Naive thymus-derived CD8-positive, alpha-beta T cell (primary cell): ENCODE data around the gene ELOF1. TPM values are rescaled to one million over a fixed set of nuclear protein-coding genes. Genes with fewer than 3 reads are reported as not detected.
"Not testable (repeated sequence)": the region's sequence is repeated elsewhere in the genome, so short reads cannot be mapped to it uniquely, and the experiment has no call there.

ENCODE experiments used
- ATAC-seq, 2 donors: fragments of 150-1000 bp; cut with Tn5 transposase in 1 of 2; sonication (Bioruptor Pico), chemical (Tn5 transposase) in 1 of 2; 1 replicate in 1 of 2; 2 replicates in 1 of 2; pipeline ENCODE4 v1.10.0; 2021; ENCODE audit warnings: mild to moderate bottlenecking in 2 of 2, moderate library complexity in 2 of 2
- POLR2A ChIA-PET: fragments of 350-600 bp; sonication (Branson Sonifier 250); formaldehyde crosslinking; loops from one replicate; lab custom pipeline; 2021; ENCODE audit warnings: antibody characterized with exemption; lab: Charles Lee
- DNase-seq, 10 donors: peaks; one replicate each; pipeline versions ENCODE4 v3.0.0 to v3.0.0-alpha.2; 2020 to 2022
- H3K27ac Mint-ChIP-seq, 10 donors: one replicate each; pipeline ENCODE4 v1.8.0; 2020 to 2022; ENCODE audit warnings: mild to moderate bottlenecking in 10 of 10, mixed read lengths in 10 of 10, moderate library complexity in 4 of 10, inconsistent platforms in 1 of 10
- H3K27me3 Mint-ChIP-seq, 5 donors: one replicate each; pipeline ENCODE4 v1.8.0; 2021 to 2022; ENCODE audit warnings: mixed read lengths in 5 of 5
- H3K36me3 Mint-ChIP-seq, 3 donors: one replicate each; pipeline ENCODE4 v1.8.0; 2020 to 2022; ENCODE audit warnings: mixed read lengths in 3 of 3, mild to moderate bottlenecking in 2 of 3, inconsistent platforms in 1 of 3
- H3K4me1 Mint-ChIP-seq, 4 donors: one replicate each; pipeline ENCODE4 v1.8.0; 2021 to 2022; ENCODE audit warnings: mixed read lengths in 4 of 4
- H3K4me3 Mint-ChIP-seq, 10 donors: one replicate each; pipeline ENCODE4 v1.8.0; 2020 to 2022; ENCODE audit warnings: mild to moderate bottlenecking in 10 of 10, mixed read lengths in 10 of 10, moderate library complexity in 6 of 10, inconsistent platforms in 1 of 10
- H3K9me3 Mint-ChIP-seq, 9 donors: one replicate each; pipeline ENCODE4 v1.8.0; 2020 to 2022; ENCODE audit warnings: mixed read lengths in 9 of 9, mild to moderate bottlenecking in 3 of 9, inconsistent platforms in 1 of 9, moderate library complexity in 1 of 9
- polyA plus RNA-seq, 3 donors: library from polyadenylated mRNA; unstranded; fragments of 300-500 nt; fragmentation: Illumina TruSeq; gene quantifications; one replicate each; pipeline ENCODE4 v1.2.3, GENCODE V29; 2021
- total RNA-seq, 8 experiments: library from RNA in 2 of 8; stranded (reverse) in 2 of 8; gene quantifications; one replicate each; pipeline ENCODE4 v1.2.3 and lab custom pipeline; 2021 to 2026

ELOF1 gene
- total RNA-seq (10 to 100 TPM; 41.0 to 42.8 TPM), polyA plus RNA-seq (10 to 100 TPM; 71.4 to 91.0 (median 90.6) TPM), total RNA-seq (lab: John Stamatoyannopoulos, UW) (18.4 to 42.3 (median 27.2) reads per million in 6 experiments)

DNA sequence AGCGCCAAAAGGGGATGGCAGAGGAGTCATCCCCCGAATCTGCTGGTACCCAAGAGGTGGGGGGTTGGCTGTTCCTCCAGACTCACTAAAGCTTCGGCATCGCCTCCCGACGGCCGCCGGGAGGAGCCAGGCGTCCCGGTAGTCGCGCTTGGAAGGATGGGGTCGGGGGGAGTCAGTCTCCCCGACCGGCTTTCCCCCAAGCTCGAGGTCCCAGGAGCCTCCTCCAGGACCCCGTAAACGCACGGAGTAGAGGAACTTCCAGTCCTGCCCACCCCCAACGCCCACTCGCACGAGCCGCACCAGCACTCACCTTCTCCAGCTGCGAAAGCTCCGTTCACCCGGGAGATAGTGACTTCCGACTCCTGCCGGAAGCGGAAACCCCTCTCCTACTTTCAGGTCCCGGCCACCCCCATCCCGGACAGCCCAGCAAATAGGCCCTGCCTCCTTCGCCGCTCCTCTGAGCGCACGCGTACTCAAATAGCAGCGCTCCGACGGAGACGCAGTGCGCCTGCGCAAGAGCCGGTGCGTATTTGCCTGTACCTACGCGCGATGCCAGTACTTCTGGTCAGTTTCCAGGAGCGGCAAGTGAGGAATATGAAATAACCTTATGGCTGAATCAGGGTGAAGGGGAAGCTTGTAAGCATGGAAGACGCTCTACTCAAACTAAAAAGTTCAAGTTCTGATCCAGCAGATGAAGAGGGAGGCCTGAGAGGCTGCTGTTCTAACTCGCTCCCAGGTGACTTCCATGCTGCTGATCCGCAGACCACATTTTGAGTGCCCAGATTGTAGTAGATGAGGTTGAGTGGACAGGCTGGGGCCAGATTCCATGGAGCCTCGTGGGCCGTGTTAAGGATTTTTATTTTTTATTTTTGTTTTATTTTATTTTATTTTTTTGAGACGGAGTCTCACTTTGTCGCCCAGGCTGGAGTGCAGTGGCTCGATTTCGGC is at the start of gene ELOF1:
Gene ELOF1, minus strand, starts transcription at position 350 of the 948 bp plus-strand sequence. CDS start 4,883 bp downstream, outside the sequence.
- Mint-ChIP-seq H3K4me3 (peak within 1 kb of the TSS; percentile 92 to 100 (median 96)), H3K27ac (peak within 1 kb of the TSS; percentile 89 to 99 (median 96)), H3K9me3 (no peaks in the 10 kb centered on the region), H3K36me3 (peaks cover 0 to 17% (median 0%) of the 10 kb centered on the region in 3 donors), H3K27me3 (no peaks in the 10 kb centered on the region), H3K4me1 (peaks cover 22 to 60% (median 54%) of the 10 kb centered on the region in 4 donors)
- POLR2A ChIA-PET, result interaction anchor here (0.6 to 4.3 kb wide), 17 partner anchors 9 to 991 kb away, joined by 3 to 44 read pairs (median 3); partner anchors contain the start of genes ACP5, ECSIT, SWSAP1 and ZNF627
- DNase-seq, result peak; percentile 90 to 98 (median 96)
- ATAC-seq, result peak; percentile 92 to 93

DNA sequence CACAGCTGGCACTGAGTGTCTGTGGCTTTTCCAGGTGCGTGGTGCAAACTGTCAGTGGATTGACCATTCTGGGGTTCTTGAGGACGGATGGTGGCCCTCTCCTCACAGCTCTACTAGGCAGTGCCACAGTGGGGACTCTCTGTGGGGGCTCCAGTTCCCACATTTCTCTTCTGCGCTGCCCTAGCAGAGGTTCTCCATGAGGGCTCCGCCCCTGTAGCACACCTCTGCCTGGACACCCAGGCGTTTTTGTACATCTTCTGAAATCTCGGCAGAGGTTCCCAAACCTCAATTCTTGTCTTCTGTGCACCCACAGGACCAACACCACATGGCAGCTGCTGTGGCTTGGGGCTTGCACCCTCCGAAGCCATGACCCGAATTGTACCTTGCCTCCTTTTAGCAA is 47.5 kb upstream of the ELOF1 start:
- no peak for ATAC-seq
- Mint-ChIP-seq H3K9me3 (peaks cover 0 to 32% (median 14%) of the 10 kb centered on the region in 9 donors), H3K36me3 (peaks cover 20 to 52% (median 32%) of the 10 kb centered on the region in 3 donors), H3K27ac (peak overlapping the region in 1 of 10 donors; percentile 53), H3K4me3 (no peak overlapping the region), H3K27me3 (no peaks in the 10 kb centered on the region), H3K4me1 (peaks cover 8 to 11% (median 10%) of the 10 kb centered on the region in 4 donors)
- POLR2A ChIA-PET, result no interaction called here
- DNase-seq, result no peak

DNA sequence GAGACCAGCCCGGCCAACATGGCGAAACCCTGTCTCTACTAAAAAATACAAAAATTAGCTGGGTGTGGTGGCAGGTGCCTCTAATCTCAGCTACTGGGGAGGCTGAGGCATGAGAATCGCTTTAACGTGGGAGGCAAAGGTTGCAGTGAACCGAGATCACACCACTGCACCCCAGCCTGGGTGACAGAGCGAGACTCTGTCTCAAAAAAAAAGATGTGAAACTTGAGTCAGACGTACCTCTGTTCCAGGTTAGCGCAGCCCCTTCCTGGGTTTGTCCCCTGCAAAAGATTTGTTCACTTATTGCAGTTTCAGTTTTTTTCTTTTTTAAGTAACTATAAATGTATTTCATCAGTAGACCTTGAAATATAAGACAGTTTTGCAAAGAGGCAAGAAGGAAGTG is 40.7 kb upstream of the ELOF1 start:
- ATAC-seq, H3K9me3 Mint-ChIP-seq, DNase-seq, H3K27me3 Mint-ChIP-seq, POLR2A ChIA-PET: not testable (repeated sequence)
- Mint-ChIP-seq H3K4me3 (peak overlapping the region in 1 of 10 donors; percentile 45), H3K36me3 (peaks cover 3 to 20% (median 17%) of the 10 kb centered on the region in 3 donors), H3K4me1 (peaks cover 15 to 48% (median 30%) of the 10 kb centered on the region in 4 donors), H3K27ac (peak overlapping the region in 2 of 10 donors; percentile 27 to 41)

DNA sequence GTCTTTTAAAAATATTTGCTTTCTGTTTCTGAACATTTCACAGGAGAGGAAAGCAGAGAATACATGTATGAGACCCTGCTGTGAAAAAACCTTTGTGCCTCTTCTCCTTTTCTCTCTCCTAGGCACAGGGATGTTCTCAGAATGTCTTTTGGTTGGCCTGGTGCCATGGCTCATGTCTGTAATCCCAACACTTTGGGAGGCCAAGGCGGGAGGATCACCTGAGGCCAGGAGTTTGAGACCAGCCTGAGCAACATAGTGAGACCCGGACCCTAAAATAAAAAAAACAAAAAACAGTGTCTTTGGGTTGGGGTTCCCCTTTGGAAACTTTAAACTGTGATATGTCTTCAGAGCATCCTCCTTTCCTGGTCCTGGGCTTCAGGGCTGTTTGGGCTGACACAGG is 39.7 kb upstream of the ELOF1 start:
- Mint-ChIP-seq H3K4me1 (peaks cover 15 to 46% (median 30%) of the 10 kb centered on the region in 4 donors), H3K9me3 (peaks cover 0 to 3% (median 0%) of the 10 kb centered on the region in 9 donors), H3K36me3 (peaks cover 0 to 11% (median 8%) of the 10 kb centered on the region in 3 donors), H3K4me3 (peak overlapping the region; percentile 49 to 92 (median 76)), H3K27me3 (no peaks in the 10 kb centered on the region), H3K27ac (peak overlapping the region in 9 of 10 donors; percentile 3 to 95 (median 63))
- DNase-seq, result no peak
- no peak for ATAC-seq
- POLR2A ChIA-PET, result no interaction called here

DNA sequence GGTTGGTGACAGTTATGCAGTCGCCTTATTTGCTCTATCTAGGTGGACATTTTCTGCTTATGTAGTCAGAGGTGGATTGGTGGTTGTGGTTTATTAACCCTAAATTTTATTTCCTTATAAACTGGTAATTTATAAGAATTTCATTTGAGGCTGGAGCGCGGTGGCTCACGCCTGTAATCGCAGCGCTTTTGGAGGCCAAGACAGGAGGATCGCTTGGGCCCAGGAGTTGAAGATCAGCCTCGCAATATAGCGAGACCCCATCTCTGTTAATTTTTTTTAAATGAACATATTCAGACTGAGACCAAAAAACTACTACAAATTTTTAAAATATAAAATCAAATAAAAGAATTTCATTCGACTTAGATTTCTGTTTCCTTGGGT is 39.1 kb upstream of the ELOF1 start:
- Mint-ChIP-seq H3K9me3 (peaks cover 0 to 3% (median 0%) of the 10 kb centered on the region in 9 donors), H3K36me3 (peaks cover 0 to 8% (median 5%) of the 10 kb centered on the region in 3 donors), H3K4me3 (peak overlapping the region; percentile 82 to 96 (median 90)), H3K4me1 (peaks cover 15 to 46% (median 30%) of the 10 kb centered on the region in 4 donors), H3K27me3 (no peaks in the 10 kb centered on the region), H3K27ac (peak overlapping the region; percentile 66 to 95 (median 92))
- POLR2A ChIA-PET, result interaction anchor here (0.7 to 1.5 kb wide), 7 partner anchors 11 to 224 kb away, joined by 3 to 6 read pairs (median 3); partner anchors contain the start of genes ECSIT, ELOF1, SWSAP1 and ZNF441
- no peak for ATAC-seq
- DNase-seq, result no peak

DNA sequence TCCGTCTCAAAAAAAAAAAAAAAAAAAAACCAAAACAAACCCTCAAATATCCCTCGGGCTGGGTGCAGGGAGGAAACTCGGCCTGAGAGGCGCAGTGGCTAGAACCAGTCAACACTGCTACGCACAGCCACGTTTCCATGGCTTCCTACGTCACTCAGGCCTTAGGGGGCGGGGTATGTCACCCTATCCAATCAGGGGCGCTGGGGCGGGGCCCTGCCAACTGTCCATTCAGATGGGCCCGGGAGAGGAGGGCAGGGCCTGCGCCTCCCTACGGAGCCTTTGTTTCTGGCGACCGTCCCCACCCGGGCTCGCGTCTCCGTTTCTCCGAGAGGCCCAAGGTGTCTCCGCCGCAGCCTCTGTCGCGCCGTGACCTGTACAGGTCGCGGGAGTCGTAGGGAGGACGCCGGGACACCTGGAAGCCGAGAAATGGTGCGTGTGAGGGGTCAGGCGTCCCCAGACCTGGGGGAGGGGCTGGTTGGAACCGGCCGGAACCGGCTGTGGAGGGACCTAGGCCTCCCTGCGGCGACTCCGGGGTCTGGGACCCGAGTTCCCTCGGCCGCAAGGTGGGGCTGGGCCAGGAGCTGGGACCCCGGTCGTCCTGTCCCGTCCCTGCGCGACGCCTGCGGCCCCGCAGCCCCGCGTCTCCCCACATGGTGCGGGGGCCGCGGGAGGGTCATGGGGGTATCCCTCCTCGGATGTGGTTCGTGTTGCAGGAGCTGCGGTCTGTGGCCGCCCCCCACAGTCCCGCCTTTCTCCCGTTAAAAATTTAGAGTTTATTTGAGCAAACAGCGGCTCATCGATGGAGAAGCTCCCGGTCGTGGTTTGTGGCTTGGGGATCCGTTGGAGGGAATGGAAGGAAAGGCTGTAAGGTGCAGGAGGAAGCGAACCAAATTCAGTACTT is 38.4 kb upstream of the ELOF1 start, which contains the start of gene ZNF627:
Gene ZNF627, plus strand, starts transcription at position 282 of the 901 bp plus-strand sequence. Its CDS starts 145 bp downstream, at position 427.
- H3K27ac Mint-ChIP-seq, result peak within 1 kb of the TSS; percentile 75 to 96 (median 94)
- peaks cover 0 to under 1% (median 0%) of the 10 kb centered on the region in 9 donors for H3K9me3 Mint-ChIP-seq
- POLR2A ChIA-PET, result interaction anchor here (0.6 to 1.5 kb wide), 13 partner anchors 11 to 1194 kb away, joined by 3 to 15 read pairs (median 3); partner anchors contain the start of genes ECSIT, ELOF1, SWSAP1 and ZNF441
- no peaks in the 10 kb centered on the region for H3K27me3 Mint-ChIP-seq
- peaks cover 12 to 44% (median 26%) of the 10 kb centered on the region in 4 donors for H3K4me1 Mint-ChIP-seq
- peak; percentile 90 to 99 (median 98) for DNase-seq
- peak; percentile 96 to 98 for ATAC-seq
- peak within 1 kb of the TSS; percentile 82 to 96 (median 90) for H3K4me3 Mint-ChIP-seq
- H3K36me3 Mint-ChIP-seq, result peaks cover 0 to 3% (median 3%) of the 10 kb centered on the region in 3 donors

DNA sequence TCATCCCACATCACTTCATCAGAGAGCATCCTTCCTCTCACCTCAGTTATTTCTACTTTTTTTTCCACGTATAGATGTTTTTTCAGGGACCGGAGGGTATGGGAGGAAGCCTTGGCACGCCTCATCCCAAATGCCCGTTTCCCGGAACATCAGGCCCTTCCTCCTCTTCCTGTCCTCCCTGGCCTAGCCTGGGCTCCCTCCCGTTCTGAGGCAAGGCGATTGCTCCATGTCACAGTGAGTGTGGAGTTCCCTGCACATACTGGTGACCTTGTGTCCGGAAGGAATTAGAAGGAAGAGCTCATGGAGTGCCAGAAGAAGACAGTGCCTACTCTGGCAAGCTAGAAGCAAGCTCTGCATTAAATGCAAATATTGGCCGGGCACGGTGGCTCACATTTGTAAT is 37.1 kb upstream of the ELOF1 start:
- DNase-seq (no peak), ATAC-seq (no peak)
- Mint-ChIP-seq H3K4me1 (peaks cover 7 to 35% (median 20%) of the 10 kb centered on the region in 4 donors), H3K4me3 (peak overlapping the region; percentile 5 to 96 (median 84)), H3K9me3 (no peaks in the 10 kb centered on the region), H3K27ac (peak overlapping the region in 9 of 10 donors; percentile 31 to 96 (median 93)), H3K36me3 (peaks cover 0 to 2% (median 0%) of the 10 kb centered on the region in 3 donors), H3K27me3 (no peaks in the 10 kb centered on the region)
- POLR2A ChIA-PET, result interaction anchor here (0.5 to 1.1 kb wide), 3 partner anchors 16 to 219 kb away, joined by 3 to 15 read pairs (median 4); no protein-coding TSS in a partner anchor

DNA sequence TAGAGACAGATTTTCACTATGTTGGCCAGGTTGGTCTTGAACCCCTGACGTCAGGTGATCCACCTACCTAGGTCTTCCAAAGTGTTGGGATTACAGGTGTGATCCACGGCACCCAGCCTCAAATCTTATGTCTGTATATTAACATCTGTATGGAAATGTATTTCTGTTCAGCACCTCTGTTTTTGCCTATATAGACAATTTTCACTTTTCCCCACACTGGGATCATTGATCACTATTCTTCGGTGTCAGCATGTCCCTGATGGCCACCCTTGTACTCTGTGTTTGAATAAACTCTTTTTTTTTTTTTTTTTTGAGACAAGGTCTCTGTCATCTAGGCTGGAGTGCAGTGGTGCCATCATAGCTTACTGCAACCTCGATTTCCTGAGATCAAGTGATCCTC is 35.1 kb upstream of the ELOF1 start:
- H3K27me3 Mint-ChIP-seq, result no peaks in the 10 kb centered on the region
- H3K9me3 Mint-ChIP-seq, result no peaks in the 10 kb centered on the region
- no peaks in the 10 kb centered on the region for H3K36me3 Mint-ChIP-seq
- H3K27ac Mint-ChIP-seq, result peak overlapping the region in 4 of 10 donors; percentile 33 to 66 (median 42)
- DNase-seq (no peak), ATAC-seq (no peak)
- H3K4me3 Mint-ChIP-seq, result no peak overlapping the region
- peaks cover 3 to 19% (median 14%) of the 10 kb centered on the region in 4 donors for H3K4me1 Mint-ChIP-seq
- POLR2A ChIA-PET, result interaction anchor here (1.8 kb wide), 1 partner anchor 16 kb away, joined by 4 read pairs; no protein-coding TSS in a partner anchor

DNA sequence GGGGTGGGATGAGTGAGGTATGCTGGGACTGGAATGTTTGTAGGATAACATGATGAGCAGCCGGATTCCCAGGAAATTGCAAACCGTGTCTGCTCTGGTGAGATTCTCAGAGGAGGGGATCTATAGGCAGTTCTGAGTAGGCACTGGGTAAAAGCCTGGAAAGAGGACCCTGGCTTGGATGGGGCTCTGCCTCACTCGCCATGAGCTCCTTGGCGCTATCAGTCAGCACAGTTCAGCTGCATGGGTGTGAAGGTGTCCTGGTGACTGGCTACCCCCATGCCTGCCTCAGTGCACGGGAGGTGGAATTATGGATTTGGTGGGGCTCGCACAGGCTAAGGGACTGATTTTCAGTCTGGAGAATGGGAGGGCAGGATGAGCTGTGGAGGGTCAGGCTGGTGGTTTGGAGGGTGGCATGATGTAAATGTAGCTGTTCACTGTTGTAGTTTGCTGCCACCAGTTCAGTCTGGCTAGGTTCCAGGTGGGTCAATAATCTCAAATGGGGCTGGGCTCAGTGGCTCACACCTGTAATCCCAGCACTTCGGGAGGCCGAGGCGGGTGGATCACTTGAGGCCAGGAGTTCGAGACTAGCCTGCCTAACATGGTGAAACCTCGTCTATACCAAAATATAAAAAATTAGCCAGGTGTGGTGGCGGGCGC is 29.1 kb upstream of the ELOF1 start:
- Mint-ChIP-seq H3K9me3 (no peaks in the 10 kb centered on the region), H3K36me3 (no peaks in the 10 kb centered on the region), H3K27ac (peak overlapping the region in 6 of 10 donors; percentile 46 to 92 (median 78)), H3K27me3 (no peaks in the 10 kb centered on the region), H3K4me3 (no peak overlapping the region), H3K4me1 (peaks cover 2 to 25% (median 8%) of the 10 kb centered on the region in 4 donors)
- ATAC-seq (no peak), DNase-seq (no peak)
- POLR2A ChIA-PET, result interaction anchor here (0.5 to 1.1 kb wide), 5 partner anchors 10 to 561 kb away, joined by 3 to 6 read pairs (median 3); partner anchors contain the start of genes ACP5 and ELOF1

DNA sequence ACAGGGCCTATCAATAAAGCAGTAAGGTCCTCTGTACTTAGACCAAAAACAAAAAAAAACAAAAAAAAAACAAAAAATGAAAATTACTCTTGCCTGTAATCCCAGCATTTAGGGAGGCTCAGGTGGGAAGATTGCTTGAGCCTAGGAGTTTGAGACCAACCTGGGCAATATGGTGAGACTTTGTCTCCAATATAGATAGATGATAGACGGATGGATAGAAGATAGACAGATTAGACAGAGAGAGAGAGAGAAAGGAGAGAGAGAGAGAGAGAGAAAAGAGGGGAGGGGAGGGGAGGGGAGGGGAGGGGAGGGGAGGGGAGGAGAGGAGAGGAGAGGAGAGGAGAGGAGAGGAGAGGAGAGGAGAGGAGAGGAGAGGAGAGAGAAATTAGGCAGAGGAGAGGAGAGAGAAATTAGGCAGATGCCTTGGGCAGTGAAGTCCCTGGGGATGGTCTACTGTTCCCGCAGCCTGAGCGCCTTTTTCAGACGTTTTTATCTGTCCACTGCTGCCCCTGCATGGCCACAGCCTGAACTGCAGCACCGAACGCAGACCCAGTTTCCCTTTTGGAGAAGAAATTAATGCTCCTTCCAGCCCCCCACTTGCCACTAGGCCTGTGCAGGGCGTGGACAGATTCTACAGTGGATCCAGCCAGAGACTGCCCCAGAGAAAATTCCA is 28.4 kb upstream of the ELOF1 start:
- peaks cover 2 to 25% (median 8%) of the 10 kb centered on the region in 4 donors for H3K4me1 Mint-ChIP-seq
- H3K4me3 Mint-ChIP-seq, result no peak overlapping the region
- H3K27me3 Mint-ChIP-seq, result no peaks in the 10 kb centered on the region
- H3K27ac Mint-ChIP-seq, result peak overlapping the region in 6 of 10 donors; percentile 46 to 92 (median 78)
- no peaks in the 10 kb centered on the region for H3K9me3 Mint-ChIP-seq
- POLR2A ChIA-PET, result interaction anchor here (1.0 to 1.1 kb wide), 3 partner anchors 24 to 51 kb away, joined by 3 to 4 read pairs (median 3); partner anchors contain the start of gene ELOF1
- ATAC-seq (peak; percentile 92 to 94), DNase-seq (peak; percentile 62 to 84 (median 76))
- no peaks in the 10 kb centered on the region for H3K36me3 Mint-ChIP-seq
